HG03064 (cell line): ENCODE data around the gene LSP1.
"Not testable (repeated sequence)": the region's sequence is repeated elsewhere in the genome, so short reads cannot be mapped to it uniquely, and the experiment has no call there.

Experiments
- ATAC-seq: cut with Tn5 transposase; IDR thresholded peaks from one replicate; pipeline ENCODE4 v1.9.1; 2021; ENCODE audit warnings: low read depth; ENCODE audit not compliant: unreplicated experiment

Gene LSP1

GRCh38 chr11:1862588-1863351, 9.9 kb downstream of the LSP1 start:
- no peak for ATAC-seq

- no peak for ATAC-seq
These were observed 10.7 kb downstream of the LSP1 start for GRCh38 chr11:1863352-1864216.

DNA sequence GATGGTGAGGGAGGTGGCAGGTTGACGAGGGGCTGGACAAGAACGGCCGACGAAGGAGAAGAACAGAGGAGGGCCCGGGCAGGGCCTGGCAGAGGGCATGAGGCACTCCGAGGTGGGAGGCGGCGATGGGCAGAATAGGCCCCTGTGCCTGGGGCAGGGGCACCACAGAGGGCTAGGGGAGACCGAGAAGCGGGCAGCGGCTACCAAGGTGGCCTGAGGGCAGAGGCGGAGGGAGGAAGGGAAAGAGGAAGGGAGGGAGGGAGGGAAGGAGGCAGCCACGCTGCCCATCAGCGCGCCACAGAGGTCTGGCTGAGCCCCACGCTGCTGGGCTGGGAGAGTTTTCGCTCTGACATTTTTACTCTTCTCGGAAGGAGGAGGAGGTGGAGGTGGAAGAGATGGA, 11.3 kb downstream of the LSP1 start:
- no peak for ATAC-seq

DNA sequence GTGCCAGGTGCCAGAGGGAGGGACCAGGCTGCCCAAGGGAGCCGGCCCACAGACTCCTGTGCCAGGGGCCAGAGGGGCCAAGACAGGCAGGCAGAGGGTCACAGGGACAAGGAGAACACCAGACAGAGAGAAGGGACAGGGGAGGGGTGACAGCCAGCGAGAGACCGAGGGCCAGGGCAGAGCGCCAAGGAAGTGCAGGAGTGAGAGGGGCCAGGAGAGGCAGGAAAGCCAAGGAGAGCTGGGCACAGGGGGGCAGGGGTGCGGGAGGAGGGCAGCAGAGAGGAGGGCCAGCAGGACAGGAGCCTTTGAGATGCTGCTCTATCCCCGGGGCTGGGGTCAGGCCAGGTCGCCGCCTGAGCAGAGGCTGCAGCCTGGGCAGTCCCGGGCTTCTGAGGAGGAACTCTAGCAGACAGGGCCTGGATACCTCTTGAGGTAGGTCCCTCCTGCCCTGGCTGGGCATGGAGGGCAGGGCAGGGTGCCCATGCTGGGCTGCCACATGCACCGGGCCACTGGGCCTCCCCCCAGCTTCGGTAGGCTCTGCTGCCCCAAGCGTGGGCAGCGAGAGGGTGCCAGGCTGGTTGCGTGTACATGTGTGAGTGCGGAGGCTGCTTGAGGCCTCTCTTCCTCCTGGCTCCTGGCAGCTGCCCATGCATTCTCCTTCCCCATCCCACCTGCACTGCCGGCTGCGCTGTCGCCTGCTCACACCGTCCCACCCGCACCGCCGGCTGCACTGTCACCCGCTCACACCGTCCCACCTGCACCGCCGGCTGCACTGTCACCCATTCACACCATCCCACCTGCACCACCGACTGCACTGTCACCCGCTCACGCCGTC, 12.2 kb downstream of the LSP1 start:
- no peak for ATAC-seq

DNA sequence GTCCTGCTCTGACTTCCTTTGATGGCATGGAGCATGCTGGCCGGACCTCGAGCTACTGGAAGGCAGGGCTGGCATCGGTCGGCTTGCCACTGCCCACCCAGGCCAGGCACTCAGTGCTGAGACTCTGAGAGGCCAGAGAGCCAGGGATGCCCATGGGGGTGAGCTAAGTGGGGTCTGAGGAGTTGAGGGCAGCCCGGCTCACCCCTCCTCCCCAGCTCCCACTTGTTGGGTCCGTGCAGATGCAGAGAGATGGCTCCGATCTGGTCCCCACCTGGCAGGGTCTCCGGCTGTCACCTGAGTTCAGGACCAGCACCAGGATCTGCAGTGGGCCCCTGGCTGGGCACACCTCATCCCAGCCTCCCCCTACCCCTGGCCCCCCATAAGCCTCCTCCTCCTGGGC, 13.3 kb downstream of the LSP1 start:
- no peak for ATAC-seq

GRCh38 chr11:1866776-1867175, 13.9 kb downstream of the LSP1 start:
- no peak for ATAC-seq

DNA sequence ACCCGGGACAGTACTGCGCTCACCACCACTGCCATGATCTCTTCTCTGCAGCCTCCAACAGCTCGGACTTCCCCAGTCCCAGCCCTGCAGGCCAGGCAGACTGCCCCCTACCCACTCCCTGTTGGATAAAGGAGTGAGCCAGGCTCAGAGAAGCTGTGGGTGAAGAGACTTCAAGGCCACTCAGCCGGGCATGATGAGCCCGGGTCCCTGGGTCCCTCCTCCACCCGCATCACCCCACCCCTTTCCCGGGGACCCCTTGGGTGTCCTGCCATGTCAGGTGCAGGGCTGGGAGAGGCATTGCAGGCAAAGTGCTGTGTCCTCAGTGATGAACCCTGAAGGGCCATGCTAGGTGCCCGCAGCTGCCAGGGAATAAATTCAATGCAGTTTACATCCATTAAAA, 14.5 kb downstream of the LSP1 start:
- no peak for ATAC-seq

- no peak for ATAC-seq
These were observed 15.3 kb downstream of the LSP1 start for GRCh38 chr11:1868056-1868635.

DNA sequence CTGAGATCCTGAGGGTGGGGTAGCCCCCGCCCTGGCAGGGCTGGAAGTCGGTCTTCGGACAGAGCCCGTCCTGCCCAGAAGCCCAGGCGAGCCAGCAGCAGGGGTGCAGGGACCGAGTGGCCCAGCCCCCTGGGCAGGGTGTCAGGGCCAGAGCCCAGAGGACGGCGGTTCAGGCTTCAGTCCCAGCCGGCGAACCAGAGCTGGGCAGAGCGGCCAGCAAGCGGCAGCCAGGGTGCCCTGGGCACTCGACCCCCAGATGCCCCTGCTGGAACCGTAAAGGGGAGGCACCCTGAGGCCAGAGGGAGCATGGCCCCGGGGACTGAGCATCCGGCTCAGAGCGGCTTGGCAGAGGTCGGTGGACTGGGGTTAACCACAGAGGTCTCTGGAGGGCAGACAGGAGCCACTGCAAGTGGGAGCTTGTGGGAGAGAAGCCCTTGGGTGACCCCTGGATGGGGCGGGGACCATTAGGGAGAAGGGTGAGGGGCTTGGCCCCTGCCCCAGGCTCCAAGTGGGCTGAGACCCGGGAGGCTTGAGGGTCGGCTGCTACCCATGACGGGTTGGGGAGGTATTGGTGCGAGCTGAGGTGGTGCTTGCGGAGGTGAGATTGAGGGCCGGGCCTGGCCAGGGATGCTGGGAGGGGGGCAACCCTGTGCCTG, 15.9 kb downstream of the LSP1 start:
- ATAC-seq, result no peak

DNA sequence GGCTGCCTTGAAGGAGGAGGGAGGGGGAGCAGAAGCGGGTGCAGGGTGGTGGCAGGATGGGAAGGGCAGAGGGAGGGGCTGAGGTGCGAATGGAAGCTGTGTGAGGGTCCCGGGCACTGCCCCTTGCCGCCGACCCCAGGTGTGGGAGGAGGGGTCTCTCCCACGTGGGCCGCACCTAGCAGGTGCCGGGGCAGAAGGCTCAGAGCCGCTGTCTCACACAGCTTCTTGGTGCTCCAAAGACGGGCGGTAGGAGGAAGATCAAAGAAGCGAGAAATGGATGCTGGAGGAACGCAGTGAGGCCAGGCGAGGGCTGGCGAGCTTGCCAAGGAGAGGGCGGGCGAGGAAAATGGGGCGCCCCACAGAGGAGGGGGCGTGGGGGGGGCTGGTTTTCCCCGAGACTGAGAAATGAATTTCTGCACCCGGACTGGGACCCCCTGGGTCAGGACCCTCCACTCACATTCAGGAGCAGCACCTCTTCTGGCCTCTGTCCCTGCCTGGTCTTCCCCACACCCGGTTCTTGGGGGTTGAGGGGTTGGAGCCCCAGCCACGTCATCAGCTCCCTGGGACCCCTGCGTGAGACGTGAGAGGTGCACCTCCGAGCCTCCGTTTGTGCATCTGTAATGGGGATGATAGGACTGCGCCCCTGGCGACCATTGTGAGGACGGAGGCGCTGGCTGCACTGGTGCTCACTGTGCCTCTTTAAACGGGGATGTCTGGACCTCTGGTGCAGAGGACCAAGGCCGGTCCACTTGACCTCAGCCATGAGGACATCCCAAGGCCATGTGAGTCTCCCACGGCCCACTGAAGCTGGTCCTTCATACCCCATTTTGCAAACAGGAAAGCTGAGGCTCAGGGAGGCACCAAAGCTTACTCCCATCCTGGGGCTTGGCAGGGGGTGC, 16.8 kb downstream of the LSP1 start:
- no peak for ATAC-seq

DNA sequence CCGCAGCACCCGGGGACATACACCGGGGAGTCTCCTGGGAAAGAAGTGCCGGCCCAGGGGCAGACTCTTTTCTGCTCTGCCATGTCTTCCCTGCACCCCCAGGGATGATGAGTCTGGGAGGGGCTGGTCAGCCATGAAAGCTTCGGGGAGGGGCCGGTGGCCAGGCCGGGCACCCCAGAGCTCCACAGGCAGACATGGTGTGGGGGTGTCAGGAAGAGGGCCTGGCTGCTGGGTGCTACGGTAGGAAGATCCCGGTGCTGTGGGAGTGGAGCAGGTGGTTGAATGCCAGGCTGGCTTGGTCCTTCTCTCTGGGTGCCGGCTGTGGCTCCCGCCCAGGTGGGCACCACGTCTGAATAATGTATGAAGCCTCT, 17.4 kb downstream of the LSP1 start:
- no peak for ATAC-seq

DNA sequence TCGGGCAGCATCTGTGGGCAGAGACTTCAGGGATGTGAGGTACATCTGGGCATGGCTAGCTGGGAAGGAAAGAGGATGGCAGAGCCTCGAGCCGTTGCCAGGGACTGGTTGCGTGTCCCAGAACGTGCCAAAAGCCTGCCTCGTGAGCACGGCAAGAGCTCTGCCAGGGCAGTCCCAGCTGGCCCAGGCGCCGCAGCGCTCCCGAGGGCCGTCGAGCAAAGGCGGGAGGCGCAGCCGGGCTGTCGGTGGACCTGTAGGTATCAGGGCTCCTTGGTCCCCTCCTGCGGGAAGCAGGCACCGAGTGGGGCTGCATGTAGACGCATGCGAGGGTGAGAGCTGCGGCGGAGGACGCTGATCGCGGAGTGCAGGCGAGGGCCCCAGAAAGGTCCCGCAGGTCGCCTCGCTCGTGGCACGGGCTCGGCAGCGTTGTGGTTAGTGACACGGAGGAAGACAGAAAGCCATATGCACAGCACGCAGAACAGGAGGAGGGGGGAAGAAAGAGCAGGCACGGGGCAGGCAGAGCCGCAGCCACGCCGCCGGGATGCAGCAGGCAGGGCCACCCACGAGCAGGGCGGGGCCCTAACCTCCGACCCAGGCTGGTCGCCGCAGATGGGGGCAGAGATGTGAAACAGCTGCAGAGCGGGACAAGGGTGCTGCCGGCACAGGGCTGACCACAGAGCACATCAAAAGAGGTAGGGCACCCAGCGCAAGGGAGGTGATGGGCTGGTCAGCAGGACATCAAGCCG, 18.0 kb downstream of the LSP1 start:
- ATAC-seq, result no peak

DNA sequence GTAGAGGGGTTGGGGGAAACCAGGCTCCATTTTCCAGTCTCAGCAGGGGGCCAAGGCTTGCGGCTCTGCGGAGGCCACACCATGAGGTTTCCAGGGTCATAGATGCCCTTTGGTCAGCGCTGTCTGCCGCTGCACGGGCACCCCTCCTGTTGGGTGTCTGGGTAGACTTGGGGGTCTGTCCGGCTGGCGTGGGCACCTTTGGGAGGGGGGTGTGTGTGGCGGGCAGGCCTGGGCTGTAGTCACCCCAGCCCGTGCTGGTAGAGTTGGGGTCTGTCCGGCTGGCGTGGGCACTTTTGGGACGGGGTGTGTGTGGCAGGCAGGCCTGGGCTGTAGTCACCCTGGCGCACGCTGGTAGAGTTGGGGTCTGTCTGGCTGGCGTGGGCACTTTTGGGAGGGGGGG, 18.6 kb downstream of the LSP1 start:
- no peak for ATAC-seq

DNA sequence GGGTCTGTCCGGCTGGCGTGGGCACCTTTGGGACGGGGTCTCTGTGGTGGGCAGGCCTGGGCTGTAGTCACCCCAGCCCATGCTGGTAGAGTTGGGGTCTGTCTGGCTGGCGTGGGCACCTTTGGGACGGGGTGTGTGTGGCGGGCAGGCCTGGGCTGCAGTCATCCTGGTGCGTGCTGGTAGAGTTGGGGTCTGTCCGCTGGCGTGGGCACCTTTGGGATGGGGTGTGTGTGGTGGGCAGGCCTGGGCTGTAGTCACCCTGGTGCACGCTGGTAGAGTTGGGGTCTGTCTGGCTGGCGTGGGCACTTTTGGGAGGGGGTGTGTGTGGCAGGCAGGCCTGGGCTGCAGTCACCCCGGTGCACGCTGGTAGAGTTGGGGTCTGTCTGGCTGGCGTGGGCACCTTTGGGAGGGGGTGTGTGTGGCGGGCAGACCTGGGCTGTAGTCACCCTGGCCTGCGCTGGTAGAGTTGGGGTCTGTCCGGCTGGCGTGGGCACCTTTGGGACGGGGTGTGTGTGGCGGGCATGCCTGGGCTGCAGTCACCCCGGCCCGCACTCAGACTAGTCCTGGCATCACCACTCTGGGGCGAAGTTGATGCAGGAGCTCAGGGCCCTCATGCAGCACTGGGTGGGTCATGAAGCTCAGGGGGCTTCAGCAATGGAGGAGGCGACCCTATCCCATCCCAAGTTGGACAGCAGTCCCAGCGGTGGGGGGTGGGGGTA, 19.5 kb downstream of the LSP1 start:
- ATAC-seq, result no peak

DNA sequence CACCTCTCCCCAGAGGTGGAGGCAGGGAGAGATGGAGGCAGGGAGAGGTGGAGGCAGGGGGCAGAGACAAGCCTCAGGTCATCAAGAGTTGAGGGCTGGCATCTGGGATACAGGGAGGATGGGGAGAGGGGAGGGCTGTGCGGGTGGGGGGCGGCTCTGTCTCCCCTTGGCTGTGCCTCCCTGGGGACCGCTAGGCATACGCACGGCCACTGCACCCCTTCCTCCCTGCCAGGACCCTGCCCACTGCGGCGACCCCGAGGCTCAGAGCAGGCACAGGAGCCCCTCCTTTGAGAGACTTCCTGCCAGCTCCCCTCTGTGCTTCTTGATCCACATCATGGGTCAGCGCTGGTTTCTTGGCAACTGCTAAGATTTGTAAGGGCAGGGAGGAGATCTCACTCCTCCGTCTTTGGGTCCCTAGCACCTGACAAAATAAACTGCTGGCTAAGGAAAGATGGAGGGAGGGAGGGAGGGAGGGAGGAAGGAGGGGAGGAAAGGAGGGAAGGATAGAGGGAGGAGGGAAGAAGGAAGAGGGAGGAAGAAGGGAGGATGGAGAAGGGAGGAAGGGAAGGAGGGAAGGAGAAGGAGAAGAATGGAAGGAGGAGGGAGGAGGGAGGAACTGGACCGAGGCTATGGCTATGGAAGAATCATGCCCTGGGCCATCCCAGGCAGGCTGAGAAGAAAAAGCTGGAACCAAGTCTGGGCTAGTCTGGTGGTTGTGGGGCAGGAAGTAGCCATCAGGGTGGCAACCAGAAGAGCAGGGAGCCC, 20.3 kb downstream of the LSP1 start:
- no peak for ATAC-seq

- ATAC-seq, result not testable (repeated sequence)
These were observed 20.9 kb downstream of the LSP1 start for GRCh38 chr11:1873813-1874150.

- not testable (repeated sequence) for ATAC-seq
These were observed 21.7 kb downstream of the LSP1 start for GRCh38 chr11:1874441-1875092.
